GM23338 (cell line): ENCODE results near the gene TNNI3. TPM values are rescaled to one million over a fixed set of nuclear protein-coding genes. Genes with fewer than 3 reads are reported as not detected.

Experiments
- ATAC-seq: fragments of 200-7000 bp; cut with Tn5 transposase; 3 replicates; pipeline ENCODE4 v1.9.1; 2020
- DNase-seq: peaks from one replicate; pipeline ENCODE4 v3.0.0-alpha.2; 2015; ENCODE audit warnings: low spot score
- H2AFZ ChIP-seq: fragments of 200-600 bp; sonication (generic); 2 replicates; pipeline ENCODE4 v1.8.0; 2016; ENCODE audit warnings: antibody characterized with exemption, mild to moderate bottlenecking, moderate library complexity
- H3F3A ChIP-seq: fragments of 200-600 bp; sonication (generic); replicated peaks from 2 replicates; pipeline ENCODE4 v1.8.0; 2017; ENCODE audit warnings: antibody characterized with exemption, mixed run types, low read depth
- H3K27ac ChIP-seq: fragments of 200-600 bp; sonication (generic); 2 replicates; pipeline ENCODE4 v1.6.1; 2016; ENCODE audit warnings: low read depth
- H3K27me3 ChIP-seq: fragments of 200-600 bp; sonication (generic); 2 replicates; pipeline ENCODE4 v1.8.0; 2016; ENCODE audit warnings: mild to moderate bottlenecking, mixed run types, moderate library complexity; ENCODE audit not compliant: insufficient read depth
- H3K36me3 ChIP-seq: fragments of 200-600 bp; sonication (generic); 2 replicates; pipeline ENCODE4 v1.8.0; 2016; ENCODE audit warnings: mild to moderate bottlenecking; ENCODE audit not compliant: insufficient read depth
- H3K4me1 ChIP-seq: fragments of 200-600 bp; sonication (generic); 2 replicates; pipeline ENCODE4 v1.8.0; 2016; ENCODE audit warnings: mild to moderate bottlenecking, moderate library complexity; ENCODE audit not compliant: insufficient read depth
- H3K4me2 ChIP-seq: fragments of 200-600 bp; sonication (generic); 2 replicates; pipeline ENCODE4 v1.7.1; 2017; ENCODE audit warnings: mixed run types
- H3K4me3 ChIP-seq: fragments of 200-600 bp; sonication (generic); 2 replicates; pipeline ENCODE4 v1.6.1; 2016; ENCODE audit warnings: mixed run types
- H3K79me2 ChIP-seq: fragments of 200-600 bp; sonication (generic); replicated peaks from 2 replicates; pipeline ENCODE4 v1.8.0; 2017; ENCODE audit warnings: mild to moderate bottlenecking; ENCODE audit not compliant: insufficient read depth
- H3K9me2 ChIP-seq: fragments of 200-600 bp; sonication (generic); 2 replicates; pipeline ENCODE4 v1.8.0; 2017; ENCODE audit not compliant: insufficient read depth
- H4K20me1 ChIP-seq: fragments of 200-600 bp; sonication (generic); replicated peaks from 2 replicates; pipeline ENCODE4 v1.8.0; 2017; ENCODE audit warnings: mild to moderate bottlenecking; ENCODE audit not compliant: insufficient read depth
- H3K27ac Mint-ChIP-seq: 2 replicates; pipeline ENCODE4 v1.8.0; 2020; ENCODE audit warnings: inconsistent platforms, mild to moderate bottlenecking, moderate library complexity, mixed read lengths
- H3K27me3 Mint-ChIP-seq: 3 replicates; pipeline ENCODE4 v1.8.0; 2022; ENCODE audit warnings: low read depth, mild to moderate bottlenecking, moderate library complexity, mixed read lengths, inconsistent platforms; ENCODE audit not compliant: insufficient read depth, poor library complexity
- H3K36me3 Mint-ChIP-seq: 3 replicates; pipeline ENCODE4 v1.8.0; 2021; ENCODE audit warnings: low read depth, mild to moderate bottlenecking, inconsistent platforms, moderate library complexity, mixed read lengths
- H3K4me1 Mint-ChIP-seq: 3 replicates; pipeline ENCODE4 v1.8.0; 2020; ENCODE audit warnings: mild to moderate bottlenecking, inconsistent platforms, mixed read lengths
- H3K4me3 Mint-ChIP-seq: 3 replicates; pipeline ENCODE4 v1.8.0; 2021; ENCODE audit warnings: moderate library complexity, mild to moderate bottlenecking, inconsistent platforms, mixed read lengths
- H3K9me3 Mint-ChIP-seq: 3 replicates; pipeline ENCODE4 v1.8.0; 2020; ENCODE audit warnings: moderate library complexity, mild to moderate bottlenecking, inconsistent platforms, mixed read lengths
- CREB1 ChIP-seq: fragments of 250-450 bp; sonication (Bioruptor Pico); IDR thresholded peaks from 2 replicates; pipeline ENCODE4 v1.5.0; 2020; ENCODE audit warnings: low read depth, mild to moderate bottlenecking, moderate library complexity
- CTCF ChIP-seq, 2 experiments: fragments of 200-600 bp in 1 of 2; sonication (generic) in 1 of 2; conservative IDR thresholded peaks; 2 replicates each; pipeline versions ENCODE4 v1.5.1 to v1.6.1; 2016 to 2017; ENCODE audit warnings: antibody characterized with exemption in 2 of 2, low read depth in 2 of 2, mild to moderate bottlenecking in 2 of 2, moderate library complexity in 1 of 2
- ETS1 ChIP-seq: IDR thresholded peaks from 2 replicates; pipeline ENCODE4 v1.6.1; 2016; ENCODE audit warnings: antibody characterized with exemption
- EZH2phosphoT487 ChIP-seq: fragments of 200-600 bp; sonication (generic); IDR thresholded peaks from one replicate; pipeline ENCODE4 v1.8.1; 2018; ENCODE audit warnings: antibody characterized with exemption; ENCODE audit not compliant: unreplicated experiment
- JUNB ChIP-seq: IDR thresholded peaks from one replicate; pipeline ENCODE4 v1.6.1; 2016; ENCODE audit warnings: antibody characterized with exemption; ENCODE audit not compliant: unreplicated experiment
- NANOG ChIP-seq: IDR thresholded peaks from 2 replicates; pipeline ENCODE4 v1.6.1; 2016; ENCODE audit warnings: antibody characterized with exemption, borderline replicate concordance
- POLR2AphosphoS5 ChIP-seq: IDR thresholded peaks from 2 replicates; pipeline ENCODE4 v1.6.1; 2016; ENCODE audit warnings: antibody characterized with exemption, low read depth
- REST ChIP-seq: IDR thresholded peaks from one replicate; pipeline ENCODE4 v1.6.1; 2018; ENCODE audit warnings: antibody characterized with exemption; ENCODE audit not compliant: unreplicated experiment
- polyA plus RNA-seq: library from polyadenylated mRNA; unstranded; fragments of >200 nt; fragmentation: Nextera tagmentation; extraction: Ambion mirVana; gene quantifications from 2 replicates; pipeline ENCODE4 v1.2.1, GENCODE V29; 2016
- total RNA-seq: library from RNA; depleted of rRNA; stranded (reverse); fragments of >200 nt; shearing (Covaris generic); gene quantifications from 2 replicates; pipeline ENCODE4 v1.2.3, GENCODE V29; 2014

The TNNI3 gene
- total and polyA plus RNA-seq, 2 experiments from 2014 or later = 21.5 to 150 TPM

GRCh38 chr19:55106591-55106990 lies 50.9 kb downstream of the TNNI3 start (continued):
- TF ChIP-seq CREB1 (CRISPR knock-in tag) = no peak
- TF ChIP-seq EZH2phosphoT487 = no peak
- TF ChIP-seq JUNB = no peak
- TF ChIP-seq NANOG = no peak

GRCh38 chr19:55105237-55105636 lies 52.3 kb downstream of the TNNI3 start:
- Mint-ChIP-seq H3K9me3 (no peaks in the 10 kb centered on the region; the same call in 2 of the 3 replicates), H3K4me1 (peaks cover 2% of the 10 kb centered on the region; the same call in 2 of the 3 replicates), H3K27me3 (peaks cover 6% of the 10 kb centered on the region), H3K4me3 (no peak overlapping the region), H3K27ac (no peak overlapping the region), H3K36me3 (peaks cover 23% of the 10 kb centered on the region)
- no peaks in the 10 kb centered on the region for H3K9me2 ChIP-seq
- H3F3A ChIP-seq = no peaks in the 10 kb centered on the region
- TF ChIP-seq JUNB (no peak), REST (no peak), EZH2phosphoT487 (no peak), POLR2AphosphoS5 (no peak), ETS1 (no peak), CTCF (conservative IDR thresholded peaks at IDR 0.05; ENCODE audit: low read depth in 2 of 2) (no peak)
- no peak overlapping the region for H3K4me2 ChIP-seq
- H3K4me3 ChIP-seq = no peak overlapping the region
- DNase-seq (no peak), ATAC-seq (no peak)
- H2AFZ ChIP-seq = no peak overlapping the region
- H4K20me1 ChIP-seq = peaks cover 19% of the 10 kb centered on the region; the same call in 1 of the 2 replicates
- peaks cover 4% of the 10 kb centered on the region for H3K36me3 ChIP-seq
- no peaks in the 10 kb centered on the region for H3K79me2 ChIP-seq
- H3K27ac ChIP-seq = no peak overlapping the region
- no peaks in the 10 kb centered on the region for H3K27me3 ChIP-seq
- no peaks in the 10 kb centered on the region for H3K4me1 ChIP-seq
